ENCODE data around the gene C10orf120.

C10orf120 gene

DNA sequence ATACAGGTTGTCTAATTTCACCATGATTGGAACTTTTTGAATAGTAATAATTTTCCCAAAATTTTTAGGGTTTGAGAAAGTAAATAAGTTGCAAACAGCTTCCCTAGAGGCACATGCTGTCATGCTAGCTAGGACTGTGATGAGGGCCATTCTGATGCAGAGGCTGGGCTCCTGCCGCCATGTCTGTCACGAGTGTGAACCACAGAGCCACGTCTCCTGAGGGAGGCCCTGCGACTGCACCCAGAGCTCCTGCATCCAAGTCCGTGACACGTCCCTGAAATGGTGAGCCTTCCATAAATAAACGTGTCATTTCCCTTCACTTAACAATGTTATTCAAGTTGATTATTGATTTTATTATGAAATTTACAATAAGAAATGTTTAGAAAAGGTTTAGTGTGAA, 40.0 kb downstream of the C10orf120 start:
- no peak for DNase-seq

DNA sequence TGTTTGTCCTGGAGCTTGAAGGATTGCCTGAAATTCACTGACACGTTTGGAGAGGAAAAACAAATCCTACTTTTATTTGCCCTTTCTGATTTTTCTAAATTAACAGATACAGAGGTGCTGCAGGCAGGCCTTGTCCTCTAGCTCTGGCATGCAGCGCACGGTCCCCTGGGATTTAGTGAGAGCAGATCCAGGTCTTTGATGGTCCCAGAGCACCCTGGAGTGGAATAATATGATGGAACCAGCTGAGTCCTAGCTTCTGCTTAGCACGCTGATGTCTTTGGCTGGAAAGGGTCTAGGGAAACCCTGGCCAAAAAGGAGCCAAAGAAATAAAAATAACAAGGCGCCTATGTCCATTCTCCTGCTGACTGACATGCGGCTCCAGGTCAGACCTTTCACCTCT, 40.5 kb downstream of the C10orf120 start:
- no peak for DNase-seq

DNA sequence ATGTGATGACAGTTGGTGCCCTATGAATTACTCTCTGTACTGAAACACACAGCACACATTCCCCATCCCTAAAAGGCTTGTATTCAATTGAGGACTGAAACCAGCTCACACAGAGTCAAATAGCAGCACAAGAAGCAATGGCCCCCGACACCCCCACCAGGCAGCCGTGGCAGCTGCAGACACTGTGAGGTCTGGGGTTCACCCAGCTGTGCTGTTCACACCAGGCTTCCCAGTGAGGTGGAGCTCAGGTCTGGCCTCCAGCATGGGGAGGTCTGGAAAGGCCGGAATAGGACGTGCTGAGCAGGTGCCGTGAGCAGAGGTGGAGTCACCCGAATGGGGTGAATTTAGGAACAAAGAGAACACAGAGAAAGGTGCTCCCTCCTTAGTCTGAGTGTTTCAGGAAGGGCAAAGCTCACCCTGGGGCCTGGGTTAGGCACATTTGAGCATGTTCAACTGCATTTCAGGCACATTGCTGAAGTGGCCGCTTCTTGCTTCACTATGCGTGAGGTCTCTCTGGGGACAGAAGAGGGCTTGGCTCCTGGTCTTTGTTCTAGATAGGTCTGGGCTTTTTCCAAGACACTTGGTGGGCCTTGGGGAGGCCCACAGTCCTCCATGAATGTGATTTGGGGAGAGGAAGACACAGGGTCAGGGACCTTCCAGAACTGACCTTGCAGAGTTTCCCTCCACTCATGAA, 41.1 kb downstream of the C10orf120 start:
- no peak for DNase-seq

DNA sequence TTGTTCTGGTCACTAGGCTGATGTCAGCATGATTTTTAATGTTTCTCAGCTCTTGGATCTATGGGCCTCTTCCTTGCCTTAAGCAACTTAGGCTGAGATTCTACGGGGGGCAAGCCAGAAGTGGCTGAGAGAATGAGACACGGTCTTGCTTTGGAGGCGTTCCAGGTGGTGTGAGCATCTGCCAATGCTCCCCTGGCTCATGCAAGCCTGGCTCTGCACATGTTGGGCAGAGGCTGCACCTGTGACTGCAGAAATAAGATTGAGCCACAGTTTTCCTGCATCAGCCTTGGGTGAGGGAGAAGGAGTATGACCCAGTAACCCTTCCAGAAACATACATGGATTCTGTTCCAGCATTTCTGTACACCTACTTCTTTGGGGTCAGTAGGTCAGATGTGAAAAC, 41.9 kb downstream of the C10orf120 start:
- no peak for DNase-seq

DNA sequence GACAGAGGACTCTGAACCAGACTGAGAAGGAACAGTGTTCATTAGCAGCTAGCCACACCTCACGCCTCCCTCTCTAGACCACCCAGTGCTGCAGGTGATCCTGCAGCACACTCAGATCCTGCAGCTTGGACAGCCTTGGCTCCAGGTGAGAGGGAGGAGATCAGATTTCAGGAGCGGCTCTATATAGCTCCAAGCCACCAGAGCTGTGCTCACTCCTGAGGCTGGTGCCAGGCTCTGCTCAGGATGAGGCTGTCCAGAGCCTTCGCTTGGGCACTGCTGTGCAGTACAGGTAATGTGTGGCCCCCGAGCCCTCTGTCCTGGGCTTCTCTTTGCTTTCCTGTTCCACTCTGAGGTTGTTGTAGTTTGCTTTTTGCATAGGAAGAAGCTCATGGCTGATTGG, 42.4 kb downstream of the C10orf120 start:
- DNase-seq = no peak

DNA sequence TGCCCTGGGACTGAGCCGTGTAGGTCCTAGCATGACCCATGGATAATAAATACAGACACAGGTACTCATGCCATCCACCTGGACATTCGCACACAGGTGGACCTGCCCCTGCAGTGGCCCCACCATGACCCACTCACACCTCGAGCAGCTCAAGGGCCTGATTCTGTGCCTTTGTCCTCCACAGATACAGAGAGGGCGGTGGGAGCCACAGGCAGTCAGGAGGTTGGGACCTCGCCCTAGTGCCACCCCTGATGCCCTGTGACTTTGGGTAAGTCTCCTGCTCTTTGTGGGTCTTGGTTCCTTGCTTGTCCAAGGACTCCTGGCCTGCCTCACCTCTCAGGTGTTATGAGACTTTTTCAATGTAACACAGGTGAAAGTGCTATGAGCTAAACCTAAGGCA, 42.9 kb downstream of the C10orf120 start:
- DNase-seq = no peak

DNA sequence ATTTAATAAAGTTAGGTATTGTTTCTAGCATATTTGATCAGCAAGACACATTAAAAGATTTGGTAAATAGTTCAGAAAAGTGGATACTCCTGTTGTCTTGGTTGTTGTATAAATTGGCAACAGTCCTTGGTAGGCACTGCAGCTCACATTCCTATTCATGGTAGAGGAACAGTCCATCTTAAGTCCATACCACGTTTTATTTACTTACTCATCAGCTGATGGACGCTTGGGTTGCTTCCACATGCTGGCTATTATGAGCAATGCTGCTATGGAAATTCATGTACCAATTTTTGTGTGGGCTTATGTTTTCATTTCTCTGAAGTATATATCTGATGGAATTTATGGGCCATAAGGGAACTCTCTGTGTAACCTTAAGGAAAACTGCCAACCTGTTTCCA, 43.3 kb downstream of the C10orf120 start:
- DNase-seq = no peak

DNA sequence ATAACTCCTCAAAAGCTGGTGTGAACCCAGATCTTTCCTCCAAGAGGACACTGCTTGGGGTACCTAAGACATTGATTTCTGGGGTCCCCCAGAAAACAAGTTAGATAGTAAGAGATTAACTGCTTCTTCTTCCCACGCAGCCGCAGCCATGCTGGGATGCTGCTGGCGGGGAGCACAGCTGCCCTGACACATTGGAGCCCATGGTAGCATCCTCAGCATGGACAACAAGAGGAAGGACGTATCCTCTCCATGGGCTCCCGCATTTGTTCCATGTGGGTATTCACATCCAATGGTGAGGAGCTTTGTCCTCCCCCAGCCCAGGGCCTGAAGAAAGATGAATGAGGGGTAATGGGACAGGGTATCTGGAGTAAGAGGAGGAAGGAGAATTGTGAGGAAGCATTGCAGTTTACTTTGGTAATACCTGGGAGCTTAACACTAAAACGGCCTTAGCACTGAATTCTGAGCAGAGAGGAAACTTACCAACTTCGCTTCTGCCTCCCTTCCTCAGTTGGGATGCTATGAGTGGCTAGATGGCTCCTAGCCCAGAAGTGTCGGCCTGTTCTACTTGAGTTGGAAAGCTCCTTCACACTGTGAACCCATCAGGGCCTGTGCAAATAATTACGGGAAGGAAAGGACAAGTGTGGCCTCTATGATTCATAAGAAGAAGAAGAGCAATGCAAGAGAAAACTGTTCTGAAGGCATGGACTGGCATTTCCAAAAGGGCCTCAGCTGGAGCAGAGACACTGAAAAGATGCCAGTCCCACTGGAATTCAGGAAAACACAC, 43.9 kb downstream of the C10orf120 start:
- no peak for DNase-seq

DNA sequence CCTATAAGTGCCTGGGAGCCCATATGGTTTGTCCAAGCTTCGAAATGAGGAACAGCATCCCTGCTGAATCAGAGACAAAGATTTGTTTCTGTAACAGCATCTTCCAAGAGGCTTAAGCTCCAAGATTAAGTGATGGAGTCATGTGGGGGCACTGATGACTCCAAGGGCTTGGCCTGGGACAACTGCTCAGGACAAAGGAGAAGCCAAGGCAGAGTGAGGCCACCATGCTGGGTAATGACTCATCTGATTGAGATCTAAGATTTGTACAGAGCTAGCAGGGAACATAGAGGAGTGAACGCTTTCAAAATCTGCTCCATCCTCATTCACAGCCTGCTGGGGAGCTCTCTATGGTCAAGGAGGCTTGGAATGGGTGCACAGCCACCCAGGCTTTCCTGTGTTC, 49.3 kb downstream of the C10orf120 start:
- no peak for DNase-seq

DNA sequence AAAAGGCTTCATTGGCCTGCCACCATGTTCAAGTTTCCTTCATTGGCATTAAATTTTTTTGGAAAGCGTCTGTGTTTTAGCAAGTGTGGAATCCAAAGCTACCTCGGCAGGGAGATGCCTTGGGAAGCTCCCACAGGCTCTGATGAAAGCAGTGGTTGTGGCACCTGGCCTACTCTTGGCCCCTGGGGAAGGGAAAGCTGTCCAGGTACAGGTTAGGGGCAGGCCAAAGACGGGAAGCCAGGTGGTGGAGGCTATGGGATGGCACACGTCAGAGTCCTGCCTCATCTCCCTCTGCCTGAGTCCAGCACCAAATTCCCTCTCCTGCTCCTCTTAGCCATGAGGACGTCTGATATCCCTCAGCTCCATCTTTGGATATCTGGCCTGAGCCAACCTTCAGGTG, 49.7 kb downstream of the C10orf120 start:
- no peak for DNase-seq

DNA sequence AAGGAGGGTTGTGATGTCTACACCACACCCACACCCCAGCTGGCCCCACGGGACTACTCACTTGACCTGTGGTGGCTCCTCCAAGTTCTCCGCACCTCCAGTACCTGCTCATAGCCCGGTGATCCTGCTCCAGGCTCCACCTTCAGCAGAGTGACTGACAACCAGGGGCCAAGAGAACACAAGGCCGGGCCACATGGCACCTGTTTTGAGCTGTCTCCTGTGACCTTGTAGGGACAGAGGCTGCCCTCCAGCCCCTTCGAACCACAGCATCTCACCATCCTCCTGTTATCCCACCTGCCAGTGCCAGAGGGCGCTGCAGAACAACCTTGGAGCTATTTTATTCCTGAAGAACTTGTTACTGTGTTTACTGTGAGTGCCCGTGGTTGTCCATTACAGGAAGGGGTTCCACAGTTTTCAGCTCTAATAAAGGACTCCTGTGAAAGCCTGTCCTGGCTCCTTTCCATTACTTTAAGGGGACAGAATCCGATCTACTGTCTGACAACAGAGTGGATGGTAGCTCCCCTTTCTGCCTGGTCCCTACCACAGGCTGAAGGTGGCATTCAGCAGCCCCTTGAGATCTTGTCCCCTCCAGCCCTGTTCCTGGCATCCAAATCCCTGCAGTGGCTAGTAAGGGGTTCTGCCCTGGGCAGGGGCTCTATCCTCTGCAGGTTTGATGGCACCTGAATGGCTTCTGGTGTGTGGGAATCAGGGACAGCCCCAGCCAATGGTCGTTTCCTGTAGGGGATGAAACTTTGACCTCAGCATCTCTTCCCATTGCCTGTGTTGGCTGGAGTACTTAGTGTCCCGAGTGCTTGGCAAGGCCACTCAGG, 50.8 kb downstream of the C10orf120 start:
- DNase-seq = peak; percentile 86
